HG03354 (cell line): ENCODE data around the gene GBGT1.
"Not testable (repeated sequence)": the region's sequence is repeated elsewhere in the genome, so short reads cannot be mapped to it uniquely, and the experiment has no call there.

ENCODE experiments used
- ATAC-seq: cut with Tn5 transposase; IDR thresholded peaks from one replicate; pipeline ENCODE4 v1.9.1; 2021; ENCODE audit warnings: mild to moderate bottlenecking; ENCODE audit not compliant: unreplicated experiment, poor library complexity, severe bottlenecking

GBGT1 gene

DNA sequence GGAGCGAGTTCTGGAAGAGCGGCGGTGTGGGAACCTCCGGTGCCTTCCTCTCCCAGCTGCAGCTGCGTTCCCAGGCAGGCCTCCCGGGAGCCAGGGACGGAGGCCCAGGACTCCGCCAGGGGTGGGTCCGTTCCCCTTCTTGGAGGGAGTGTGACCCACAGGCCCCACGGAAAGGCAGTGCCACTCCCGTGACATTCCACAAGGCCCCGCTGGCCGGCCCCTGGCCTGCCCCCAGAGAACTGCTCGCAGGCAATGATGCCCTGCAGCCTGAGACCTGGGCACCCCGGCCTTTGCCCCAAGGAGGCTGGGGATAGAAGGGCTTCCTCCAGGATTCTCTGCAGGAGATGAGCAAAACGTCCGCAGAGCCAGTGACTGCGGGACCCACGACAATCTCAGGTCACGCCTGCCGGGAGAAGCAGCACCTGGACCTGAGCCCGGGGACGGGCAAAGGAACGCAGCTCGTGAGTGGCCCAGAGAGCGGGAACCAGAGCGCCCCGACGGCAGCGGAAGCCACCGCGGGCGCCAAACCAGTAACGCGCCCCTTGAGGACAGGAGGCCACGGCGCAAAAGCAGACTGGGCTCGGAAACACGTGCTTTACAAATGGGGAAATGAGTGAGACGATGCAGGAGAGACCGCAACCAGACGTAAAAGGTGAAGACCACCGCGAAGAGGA is 36.1 kb upstream of the GBGT1 start:
- no peak for ATAC-seq

DNA sequence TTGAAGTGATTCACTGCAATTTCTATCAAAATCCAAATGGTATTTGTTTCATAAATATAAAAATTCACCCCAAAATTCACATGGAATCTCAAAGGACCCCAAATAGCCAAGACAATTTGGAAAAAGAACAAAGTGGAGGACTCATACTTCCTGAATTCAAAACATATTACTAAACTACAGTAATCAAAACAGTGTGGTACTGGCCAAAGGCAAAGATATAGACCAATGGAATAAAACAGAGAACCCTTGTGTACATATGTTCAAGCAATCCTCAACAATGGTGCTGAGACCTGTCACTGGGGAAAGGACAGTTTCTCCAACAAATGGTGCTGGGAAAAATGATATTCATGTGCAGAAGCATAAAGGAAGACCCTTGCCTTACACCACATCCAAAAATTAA is 31.3 kb upstream of the GBGT1 start:
- ATAC-seq, result no peak

DNA sequence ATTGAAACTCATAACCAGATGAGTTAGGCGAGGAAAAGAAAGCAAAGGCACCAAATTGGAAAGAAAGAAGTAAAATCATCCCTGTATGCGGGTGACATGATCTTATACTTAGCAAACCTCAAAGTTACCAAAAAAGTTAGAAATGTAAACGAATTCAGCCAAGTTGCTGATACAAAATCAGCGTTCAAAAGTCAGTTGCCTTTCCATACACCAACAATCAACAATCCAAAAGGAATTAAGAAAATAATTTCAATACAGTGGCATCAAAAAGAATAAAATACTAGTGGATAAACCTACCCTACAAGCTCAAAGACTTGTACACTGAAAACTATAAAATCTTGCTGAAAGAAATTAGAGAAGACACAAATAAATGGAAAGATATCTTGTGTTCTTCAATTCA is 30.9 kb upstream of the GBGT1 start:
- ATAC-seq, result no peak

DNA sequence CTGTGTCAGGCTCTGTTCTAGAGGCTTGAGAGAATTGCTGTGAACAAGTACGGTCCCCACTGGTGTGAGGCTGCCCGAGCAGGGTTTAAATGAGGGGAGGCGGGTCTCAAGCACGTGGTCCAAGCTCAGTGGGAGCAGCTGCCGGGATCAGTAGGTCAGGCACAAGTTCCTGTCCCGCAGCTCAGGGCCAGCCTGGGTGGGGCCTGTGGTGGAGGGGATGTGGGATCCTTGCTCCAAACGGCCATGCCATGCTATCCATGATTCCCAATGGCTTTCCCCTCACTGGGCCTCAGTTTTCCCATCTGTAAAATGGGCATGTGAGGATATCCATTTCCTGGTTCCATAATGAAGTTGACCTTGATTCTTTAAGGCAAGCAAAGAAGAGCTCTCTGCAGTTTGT is 28.3 kb upstream of the GBGT1 start:
- ATAC-seq, result no peak

DNA sequence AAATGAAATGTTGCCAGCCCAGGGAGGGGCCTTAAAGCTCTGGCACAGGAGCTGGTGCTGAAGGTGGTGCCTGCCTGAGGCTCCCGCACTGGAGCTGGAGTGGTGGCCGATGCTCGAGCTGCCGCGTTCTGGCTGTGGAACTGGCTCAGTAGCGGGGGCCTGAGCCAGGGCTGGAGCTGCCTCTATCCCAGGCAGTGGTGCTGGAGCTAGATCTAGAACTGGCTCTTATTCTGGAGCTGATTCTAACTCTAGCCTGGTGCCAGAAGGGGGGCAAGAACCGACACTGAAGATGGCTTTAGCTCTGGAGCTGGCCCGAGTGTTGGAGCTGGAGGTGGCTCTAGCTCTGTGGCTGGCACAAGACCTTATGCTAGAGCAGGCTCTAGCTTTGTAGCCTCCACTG is 26.1 kb upstream of the GBGT1 start:
- ATAC-seq, result no peak

DNA sequence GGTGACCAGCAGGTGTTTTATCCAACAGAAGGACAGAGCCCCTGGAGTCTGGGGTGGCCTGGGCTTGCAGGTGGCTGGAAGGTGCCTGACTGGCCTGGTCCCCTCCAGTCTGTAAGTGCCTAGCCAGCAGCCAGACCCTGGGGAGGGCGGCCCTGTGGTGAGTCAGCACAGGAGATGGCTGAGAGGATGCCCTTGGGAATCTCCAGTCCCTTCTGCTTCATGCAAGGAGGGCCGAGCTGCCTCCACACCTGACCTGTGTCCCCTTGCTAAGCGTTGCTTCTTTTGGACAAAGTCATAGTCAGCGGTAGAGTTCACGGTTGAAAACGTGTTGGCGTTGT is 25.1 kb upstream of the GBGT1 start:
- no peak for ATAC-seq

DNA sequence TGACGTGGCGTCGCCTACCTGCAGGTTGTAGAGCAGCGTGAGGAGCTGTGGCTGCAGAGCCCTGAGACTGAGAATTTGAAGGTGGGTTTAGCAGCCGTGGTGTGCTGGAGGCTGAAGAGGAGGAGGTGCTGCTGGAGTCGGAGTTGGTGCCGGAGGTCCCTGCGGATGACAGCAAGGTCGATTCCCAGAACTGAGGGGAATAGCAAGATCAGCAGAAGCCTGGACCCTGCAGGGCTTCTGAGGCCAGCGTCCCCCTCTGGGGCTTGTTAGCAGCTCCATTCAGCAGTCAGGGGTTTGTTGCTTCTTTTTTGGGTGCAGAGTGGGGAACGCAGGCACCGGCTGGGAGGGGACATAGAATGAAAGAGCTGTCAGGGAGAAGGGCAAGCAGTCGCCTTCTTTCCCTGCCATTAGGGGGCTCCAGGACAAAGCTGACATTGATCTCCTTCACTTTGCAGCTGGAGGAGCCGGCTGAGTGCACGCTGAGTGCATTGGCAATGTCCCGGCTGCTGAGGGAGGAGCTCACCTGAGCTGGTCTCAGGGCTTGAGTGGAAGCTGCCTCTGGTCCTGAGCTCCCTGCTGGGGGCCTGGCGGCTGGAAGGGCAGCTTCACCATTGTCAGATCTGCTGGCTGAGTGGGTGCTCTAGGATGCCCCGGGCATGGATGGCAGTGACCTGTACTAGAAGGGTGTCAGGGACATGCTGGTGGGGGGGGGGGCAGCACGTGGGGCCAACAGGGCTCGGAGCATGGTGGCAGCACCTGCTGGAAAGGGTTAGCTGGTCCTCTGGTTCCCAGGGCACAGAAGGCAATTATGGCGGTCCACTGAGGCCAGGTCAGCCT is 24.5 kb upstream of the GBGT1 start:
- no peak for ATAC-seq

DNA sequence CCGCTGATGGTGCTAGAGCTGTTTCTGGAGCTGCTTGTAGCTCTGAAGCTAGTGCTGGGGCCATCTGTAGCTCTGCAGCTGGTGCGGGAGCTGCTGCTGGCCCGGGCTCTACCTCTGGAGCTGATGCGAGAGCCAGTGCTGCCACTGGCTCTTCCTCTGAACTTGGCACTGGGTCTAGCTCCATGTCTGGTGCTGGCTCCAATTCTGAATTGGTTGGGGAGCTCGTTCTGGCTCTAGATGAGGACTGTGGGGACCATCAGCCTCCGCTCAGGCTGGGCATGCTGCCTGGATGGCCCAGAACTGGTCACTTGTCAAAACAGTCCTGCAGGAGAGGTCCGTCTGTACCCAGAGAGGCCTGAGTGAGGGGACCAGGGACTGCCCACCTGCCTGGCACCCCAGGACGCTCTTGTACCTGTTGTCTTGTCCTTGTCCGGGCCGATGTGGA is 23.9 kb upstream of the GBGT1 start:
- ATAC-seq, result no peak

DNA sequence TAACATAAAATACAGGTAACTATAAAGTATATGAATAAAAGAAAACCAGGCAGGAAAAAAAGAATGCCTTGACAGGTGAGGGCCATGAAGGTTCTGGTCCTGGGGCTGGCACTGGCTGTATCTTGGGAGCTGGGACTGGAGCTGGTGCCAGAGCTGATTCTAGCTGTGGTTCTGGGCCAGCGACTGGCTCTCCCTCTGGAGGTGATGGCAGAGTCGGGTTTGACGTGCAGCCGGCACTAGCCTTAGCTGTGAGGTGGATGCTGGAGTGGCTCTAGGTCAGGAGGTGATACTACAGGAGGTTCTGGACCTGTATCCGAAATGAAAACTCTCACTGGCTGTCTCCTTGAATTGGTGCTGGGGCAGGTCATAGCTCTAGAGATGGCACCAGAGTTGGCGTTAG is 23.0 kb upstream of the GBGT1 start:
- ATAC-seq, result no peak

DNA sequence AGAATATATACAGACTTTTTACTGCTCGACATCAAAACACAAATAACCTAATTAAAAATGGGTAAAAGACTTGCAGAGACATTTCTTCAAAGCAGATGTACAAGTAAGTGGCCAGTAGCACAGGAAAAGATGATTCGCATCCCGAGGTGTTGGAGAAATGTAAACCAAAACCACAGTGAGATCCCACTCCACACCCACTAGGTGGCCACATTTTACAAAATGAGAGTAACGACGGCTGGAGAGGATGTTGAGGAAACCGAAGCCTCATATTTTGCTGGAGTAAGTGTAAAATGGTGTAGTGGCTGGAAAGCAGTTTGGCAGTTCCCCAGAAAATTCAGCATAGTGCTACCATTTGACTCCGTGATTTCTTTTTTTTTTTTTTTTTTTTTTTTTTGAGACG is 21.3 kb upstream of the GBGT1 start:
- ATAC-seq, result no peak

DNA sequence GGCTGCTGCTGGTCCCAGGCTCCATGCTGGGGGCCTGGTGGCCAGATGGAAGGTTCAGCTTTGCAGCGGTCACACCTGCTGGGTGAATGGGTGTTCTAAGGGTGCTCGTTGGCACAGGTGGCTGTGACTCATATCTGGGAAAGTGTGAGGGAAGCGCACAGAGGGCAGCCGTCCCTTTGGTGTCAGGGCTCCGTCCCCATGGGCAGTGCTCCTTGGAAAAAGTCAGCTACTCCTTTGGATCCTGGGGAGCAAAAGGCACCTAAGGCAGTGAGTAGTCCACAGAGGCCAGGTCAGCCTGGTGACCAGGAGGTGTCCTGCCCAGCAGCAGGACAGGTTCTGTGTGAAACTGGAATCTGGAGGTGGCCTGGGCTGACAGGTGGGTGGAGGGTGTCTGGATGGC is 18.4 kb upstream of the GBGT1 start:
- ATAC-seq, result no peak

DNA sequence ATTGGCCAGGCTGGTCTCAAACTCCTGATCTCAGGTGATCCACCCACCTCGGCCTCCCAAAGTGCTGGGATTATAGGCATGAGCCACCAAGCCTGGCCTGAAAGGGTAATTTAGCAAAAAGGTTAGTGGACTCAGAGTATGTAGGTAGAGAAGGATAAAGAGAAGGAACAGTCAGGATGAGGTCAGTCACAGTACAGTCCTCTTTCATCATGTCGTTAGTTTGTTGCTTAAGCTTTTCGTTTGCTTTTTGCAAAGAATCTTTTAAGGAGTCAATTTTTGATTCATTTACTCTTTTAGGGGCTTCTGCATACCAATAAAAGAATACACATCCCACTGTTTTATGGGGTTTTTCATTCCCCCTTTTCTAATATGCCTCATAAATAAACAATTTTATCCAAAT is 17.8 kb upstream of the GBGT1 start:
- no peak for ATAC-seq

DNA sequence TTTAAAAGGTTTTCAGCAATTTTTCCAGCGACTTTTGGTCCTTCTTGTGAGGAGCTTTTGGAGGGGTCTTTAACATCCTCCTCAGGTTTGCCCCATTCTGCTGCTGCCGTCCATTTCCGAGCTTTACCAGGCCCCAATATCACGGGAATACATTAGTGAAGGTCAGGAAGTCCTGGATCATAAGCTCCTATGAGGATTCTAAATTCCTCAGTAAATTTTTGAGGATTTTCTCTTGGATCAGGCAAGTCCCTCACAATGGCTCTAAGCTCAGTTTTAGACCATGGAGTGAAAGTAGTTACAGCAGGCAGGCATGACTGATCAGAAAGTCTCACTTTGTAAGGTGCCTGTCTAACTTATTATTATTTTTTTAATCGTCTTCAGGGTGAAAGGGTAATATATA is 17.2 kb upstream of the GBGT1 start:
- ATAC-seq, result no peak

DNA sequence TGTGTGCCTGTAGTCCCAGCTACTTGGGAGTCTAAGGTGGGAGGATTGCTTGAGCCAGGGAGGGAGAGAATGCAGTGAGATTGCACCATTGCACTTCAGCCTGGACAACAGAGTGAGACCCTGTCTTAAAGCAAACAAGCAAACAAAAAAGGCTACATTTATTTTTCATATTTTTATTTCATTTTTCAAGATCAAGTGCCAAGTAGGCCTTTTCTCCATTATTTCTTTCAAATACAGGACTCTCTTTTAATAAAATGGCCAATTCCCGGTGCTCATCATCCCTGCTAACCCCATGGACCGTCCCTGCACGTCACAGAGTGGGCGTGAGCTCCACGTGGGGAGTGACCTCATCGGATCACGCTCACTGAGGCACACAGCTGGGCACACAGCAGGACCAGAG is 9.3 kb upstream of the GBGT1 start:
- no peak for ATAC-seq

DNA sequence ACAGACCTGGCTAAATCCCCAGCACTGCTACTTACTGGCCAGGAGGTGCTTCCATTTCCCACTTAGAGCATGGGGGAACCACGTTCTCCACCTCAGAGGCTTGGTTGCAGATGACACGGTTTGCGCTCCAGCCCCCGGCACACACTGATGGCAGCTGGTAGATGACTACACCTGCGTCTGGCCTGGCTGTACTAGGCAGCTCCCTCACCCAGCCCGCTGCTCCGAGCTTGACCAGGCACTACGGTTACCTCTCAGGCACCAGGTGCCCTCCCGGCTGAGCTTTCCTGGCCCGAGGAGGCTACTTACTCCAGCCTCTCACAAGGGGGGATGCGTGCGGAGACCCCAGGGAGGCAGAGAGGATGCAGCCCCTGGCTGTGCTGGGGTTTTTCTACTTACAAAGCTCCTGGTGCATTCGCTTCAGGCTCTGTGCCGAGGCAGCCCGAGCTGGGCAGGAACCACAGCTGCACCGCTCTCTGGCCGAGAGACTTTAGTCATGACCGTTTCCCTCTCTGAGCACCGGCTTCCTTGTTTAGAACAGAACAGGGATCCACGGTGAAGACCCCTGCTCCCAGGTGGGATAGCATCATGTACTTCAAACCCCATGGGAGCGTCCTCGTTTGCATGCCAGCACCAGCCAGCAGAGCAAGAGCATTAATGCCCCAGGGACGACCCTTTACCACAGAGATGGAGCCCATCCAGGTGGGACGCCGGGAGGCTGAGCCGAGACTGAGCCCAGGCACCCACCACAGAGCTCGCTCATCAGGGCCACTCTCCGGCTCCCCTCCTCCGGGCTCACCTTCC is 7.6 kb upstream of the GBGT1 start:
- no peak for ATAC-seq

DNA sequence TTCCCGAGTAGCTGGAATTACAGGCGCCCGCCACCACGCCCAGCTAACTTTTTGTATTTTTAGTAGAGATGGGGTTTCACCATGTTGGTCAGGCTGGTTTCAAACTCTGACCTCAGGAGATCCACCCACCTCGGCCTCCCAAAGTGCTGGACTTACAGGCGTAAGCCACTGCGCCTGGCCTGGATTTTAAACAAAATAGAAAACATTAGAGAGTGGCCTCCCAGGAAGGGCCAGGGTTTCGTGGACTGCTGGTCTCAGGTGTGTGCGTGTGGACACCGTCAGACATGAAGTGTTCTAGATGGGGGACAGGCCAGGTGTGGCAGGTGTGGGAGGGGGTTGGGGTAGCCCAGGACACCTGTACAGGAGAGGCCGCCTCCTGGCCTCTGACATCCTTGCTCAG is 7.0 kb upstream of the GBGT1 start:
- ATAC-seq, result no peak

DNA sequence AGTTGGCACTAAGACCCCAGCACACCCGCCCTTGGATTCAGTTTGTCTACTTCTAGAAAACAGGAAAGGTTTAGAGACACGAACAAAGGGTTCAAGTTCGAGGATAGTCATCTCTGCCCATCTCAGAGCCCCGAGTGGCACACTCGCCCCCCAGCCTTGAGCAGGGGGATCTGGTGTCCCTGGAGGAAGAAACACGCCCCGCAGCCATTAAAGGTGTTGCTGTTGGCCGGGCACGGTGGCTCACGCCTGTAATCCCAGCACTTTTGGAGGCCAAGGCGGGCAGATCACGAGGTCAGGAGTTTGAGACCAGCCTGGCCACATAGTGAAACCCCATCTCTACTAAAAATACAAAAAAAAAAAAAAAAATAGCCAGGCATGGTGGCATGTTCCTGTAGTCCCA is 6.0 kb upstream of the GBGT1 start:
- not testable (repeated sequence) for ATAC-seq

DNA sequence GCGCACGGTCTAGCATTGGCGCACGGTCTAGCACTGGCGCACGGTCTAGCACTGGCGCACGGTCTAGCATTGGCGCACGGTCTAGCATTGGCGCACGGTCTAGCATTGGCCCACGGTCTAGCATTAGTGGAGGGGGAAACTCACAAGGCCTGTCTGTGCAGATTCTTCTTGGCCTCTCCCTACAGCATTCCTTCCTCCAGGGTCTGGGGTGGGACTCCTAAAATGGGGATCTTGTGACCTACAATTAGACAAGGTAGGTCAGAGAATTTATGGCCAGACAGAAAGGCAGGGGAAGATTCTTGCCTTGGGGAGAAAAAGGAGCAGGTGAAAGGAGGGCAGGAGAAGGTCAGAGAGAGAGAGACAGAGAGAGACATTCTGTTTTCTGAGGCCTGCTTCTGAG is 5.4 kb upstream of the GBGT1 start:
- no peak for ATAC-seq

DNA sequence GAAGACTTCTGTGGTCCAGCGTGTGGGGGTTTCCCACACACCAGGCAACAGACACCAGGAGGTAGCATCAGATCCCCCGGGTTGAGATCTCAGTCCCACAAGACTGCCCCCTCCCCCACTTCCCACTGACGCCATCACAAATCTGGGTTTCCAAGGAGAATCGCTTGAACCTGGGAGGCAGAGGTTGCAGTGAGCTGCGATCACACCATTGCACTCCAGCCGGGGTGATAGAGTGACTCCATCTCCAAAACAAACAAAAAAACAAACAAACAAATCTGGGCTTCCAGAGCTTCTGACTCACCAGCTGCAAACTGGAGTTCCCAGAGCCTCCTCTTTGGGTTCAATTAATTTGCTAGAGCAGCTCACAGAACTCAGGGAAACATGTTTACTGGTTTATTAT is 4.7 kb upstream of the GBGT1 start:
- ATAC-seq, result no peak

DNA sequence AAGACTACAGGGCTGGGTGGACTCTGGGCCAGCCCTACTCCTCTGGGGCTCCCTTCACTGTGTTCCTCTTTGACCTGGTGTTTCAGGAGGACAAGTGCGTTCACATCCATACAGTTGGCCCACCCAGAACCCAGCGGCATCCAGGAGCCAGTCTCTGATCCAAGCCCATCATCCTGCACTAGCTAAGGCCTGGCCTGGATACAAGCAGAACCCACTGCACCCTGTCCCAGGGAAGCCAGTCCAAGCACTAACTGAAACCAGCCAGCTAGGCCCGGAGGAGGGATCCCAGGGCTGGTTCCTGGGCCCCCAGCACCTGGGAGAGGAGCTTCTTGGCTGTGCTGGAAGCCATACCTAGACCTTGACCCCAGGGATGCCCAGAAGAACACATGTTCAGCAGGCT is 4.1 kb upstream of the GBGT1 start:
- ATAC-seq, result no peak
